DOHH2 (cell line): ENCODE data around the gene HPS5.

Experiments
- H3F3A ChIP-seq: fragments of 200-600 bp; sonication (generic), shearing (Covaris generic); 2 replicates; pipeline ENCODE4 v1.6.0; 2016; ENCODE audit warnings: antibody characterized with exemption, mild to moderate bottlenecking; ENCODE audit not compliant: control insufficient read depth, insufficient read depth
- H3K27ac ChIP-seq: fragments of 200-600 bp; sonication (generic); 2 replicates; pipeline ENCODE4 v1.5.1; 2014; ENCODE audit warnings: low read depth, mild to moderate bottlenecking, low read length, moderate library complexity
- H3K27me3 ChIP-seq: fragments of 200-600 bp; sonication (generic); 2 replicates; pipeline ENCODE4 v1.6.1; 2014; ENCODE audit warnings: mild to moderate bottlenecking, low read length, mixed read lengths; ENCODE audit not compliant: control insufficient read depth
- H3K36me3 ChIP-seq: fragments of 200-600 bp; sonication (generic); 2 replicates; pipeline ENCODE4 v1.6.1; 2014; ENCODE audit warnings: mild to moderate bottlenecking, low read length, moderate library complexity, mixed read lengths; ENCODE audit not compliant: control insufficient read depth
- H3K4me1 ChIP-seq: fragments of 200-600 bp; sonication (generic); 2 replicates; pipeline ENCODE4 v1.6.1; 2014; ENCODE audit warnings: mild to moderate bottlenecking, low read length, mixed read lengths; ENCODE audit not compliant: control insufficient read depth
- H3K4me2 ChIP-seq: fragments of 200-600 bp; sonication (generic); 2 replicates; pipeline ENCODE4 v1.6.0; 2014; ENCODE audit warnings: mild to moderate bottlenecking, low read length, moderate library complexity
- H3K4me3 ChIP-seq: fragments of 200-600 bp; sonication (generic); 2 replicates; pipeline ENCODE4 v1.5.1; 2014; ENCODE audit warnings: mild to moderate bottlenecking, low read length, mixed read lengths
- H3K79me2 ChIP-seq: fragments of 200-600 bp; sonication (generic); 2 replicates; pipeline ENCODE4 v1.6.1; 2014; ENCODE audit warnings: mild to moderate bottlenecking, low read length, mixed read lengths; ENCODE audit not compliant: control insufficient read depth
- H3K9me2 ChIP-seq: fragments of 200-600 bp; sonication (generic); replicated peaks from 2 replicates; pipeline ENCODE4 v1.6.1; 2014; ENCODE audit warnings: mild to moderate bottlenecking, low read length, mixed read lengths; ENCODE audit not compliant: control insufficient read depth
- H3K9me3 ChIP-seq: fragments of 200-600 bp; sonication (generic); 2 replicates; pipeline ENCODE4 v1.6.1; 2014; ENCODE audit warnings: antibody characterized with exemption, low read length, mixed read lengths; ENCODE audit not compliant: control insufficient read depth, insufficient read depth
- H4K20me1 ChIP-seq: fragments of 200-600 bp; sonication (generic); 2 replicates; pipeline ENCODE4 v1.6.0; 2014; ENCODE audit warnings: low read depth, mild to moderate bottlenecking, antibody characterized with exemption, low read length, moderate library complexity; ENCODE audit not compliant: control insufficient read depth, insufficient read depth
- CTCF ChIP-seq: fragments of 200-600 bp; sonication (generic); IDR thresholded peaks from one replicate; pipeline ENCODE4 v1.5.1; 2014; ENCODE audit warnings: antibody characterized with exemption, mild to moderate bottlenecking, low read depth, low read length; ENCODE audit not compliant: poor library complexity, severe bottlenecking
- EZH2phosphoT487 ChIP-seq: fragments of 200-600 bp; sonication (generic); IDR thresholded peaks from 2 replicates; pipeline ENCODE4 v1.6.1; 2017; ENCODE audit warnings: borderline replicate concordance, mild to moderate bottlenecking, antibody characterized with exemption, low read length, moderate library complexity, mixed read lengths

HPS5 gene

GRCh38 chr11:18308242-18308641 is 13.7 kb downstream of the HPS5 start:
- H3K9me3 ChIP-seq = no peaks in the 10 kb centered on the region
- peaks cover 15% of the 10 kb centered on the region for H3K79me2 ChIP-seq
- no peaks in the 10 kb centered on the region for H3K9me2 ChIP-seq
- H4K20me1 ChIP-seq = no peaks in the 10 kb centered on the region; the same call in 1 of the 2 replicates
- TF ChIP-seq EZH2phosphoT487 = no peak
- TF ChIP-seq CTCF = no peak
- peaks cover 26% of the 10 kb centered on the region for H3K4me1 ChIP-seq
- no peak overlapping the region for H3K4me2 ChIP-seq
- no peak overlapping the region for H3K4me3 ChIP-seq
- H3K36me3 ChIP-seq = peaks cover 83% of the 10 kb centered on the region
- no peaks in the 10 kb centered on the region for H3K27me3 ChIP-seq
- no peak overlapping the region for H3K27ac ChIP-seq
- H3F3A ChIP-seq = 0 out of 2 replicates have a peak, but pooled peaks cover 2% of the 10 kb centered on the region

GRCh38 chr11:18307461-18308139 is 14.3 kb downstream of the HPS5 start:
- H3K4me1 ChIP-seq = peaks cover 20% of the 10 kb centered on the region
- TF ChIP-seq CTCF (no peak), EZH2phosphoT487 (no peak)
- H3F3A ChIP-seq = 0 out of 2 replicates have a peak, but pooled peaks cover 2% of the 10 kb centered on the region
- no peak overlapping the region for H3K4me3 ChIP-seq
- H3K9me3 ChIP-seq = no peaks in the 10 kb centered on the region
- no peaks in the 10 kb centered on the region for H4K20me1 ChIP-seq
- no peak overlapping the region for H3K27ac ChIP-seq
- H3K27me3 ChIP-seq = no peaks in the 10 kb centered on the region
- peaks cover 83% of the 10 kb centered on the region for H3K36me3 ChIP-seq
- H3K79me2 ChIP-seq = peaks cover 8% of the 10 kb centered on the region
- H3K4me2 ChIP-seq = no peak overlapping the region
- H3K9me2 ChIP-seq = no peaks in the 10 kb centered on the region

- H3K27ac ChIP-seq = no peak overlapping the region
- H3F3A ChIP-seq = no peaks in the 10 kb centered on the region
- H3K79me2 ChIP-seq = no peaks in the 10 kb centered on the region
- H4K20me1 ChIP-seq = no peaks in the 10 kb centered on the region
- H3K4me3 ChIP-seq = no peak overlapping the region
- TF ChIP-seq CTCF (no peak), EZH2phosphoT487 (no peak)
- no peaks in the 10 kb centered on the region for H3K9me2 ChIP-seq
- H3K36me3 ChIP-seq = peaks cover 80% of the 10 kb centered on the region
- H3K4me1 ChIP-seq = no peaks in the 10 kb centered on the region
- H3K4me2 ChIP-seq = no peak overlapping the region
- H3K27me3 ChIP-seq = no peaks in the 10 kb centered on the region
- H3K9me3 ChIP-seq = no peaks in the 10 kb centered on the region
These were observed 17.2 kb downstream of the HPS5 start for GRCh38 chr11:18304745-18305144.
